ENCODE measurements around the gene IMMP2L. TPM values are rescaled to one million over a fixed set of nuclear protein-coding genes. Genes with fewer than 3 reads are reported as not detected.

The IMMP2L gene
- total RNA-seq, 2 experiments from 2014 or later, result 8.9 to 18.7 TPM

DNA sequence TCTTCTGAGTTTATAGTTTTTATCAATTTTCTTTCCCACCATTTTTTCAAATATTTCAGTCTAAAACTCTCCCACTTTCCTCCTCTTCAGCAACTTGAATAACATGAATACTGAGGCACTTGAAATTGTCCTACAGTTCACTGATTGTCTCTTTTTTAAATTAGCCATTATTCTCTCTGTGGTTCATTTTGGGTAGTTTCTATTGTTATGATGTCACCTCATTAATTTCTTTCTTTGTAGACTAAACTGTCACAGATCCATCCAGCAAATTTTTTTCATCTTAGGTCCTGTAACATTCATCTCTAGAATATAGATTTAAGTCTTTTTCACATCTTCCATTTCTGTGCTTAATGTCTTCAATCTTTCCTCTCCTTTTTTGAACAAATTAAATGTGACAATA is 326.6 kb downstream of the IMMP2L start:
- Histone ChIP-seq H3K36me3 (ENCODE audit: insufficient read depth, low read length) (no peaks in the 10 kb centered on the region), H3K4me3 (ENCODE audit: low read length) (no peak overlapping the region), H3K9me3 (ENCODE audit: control insufficient read depth in 1 of 2, insufficient read depth in 1 of 2, low read length in 2 of 2) (no peaks in the 10 kb centered on the region), H3K27ac (ENCODE audit: low read depth in 1 of 2, low read length in 2 of 2) (no peak overlapping the region), H3K4me1 (ENCODE audit: insufficient read depth, low read length) (no peaks in the 10 kb centered on the region), H3K27me3 (ENCODE audit: control insufficient read depth in 1 of 2, insufficient read depth in 2 of 2, low read length in 2 of 2) (no peaks in the 10 kb centered on the region)
- H3K4me1 Mint-ChIP-seq (ENCODE audit: low read depth), result peaks cover 6% of the 10 kb centered on the region
- H3K27me3 Mint-ChIP-seq, result no peaks in the 10 kb centered on the region
- intact Hi-C loops (cut with DNase I, micrococcal nuclease), result no loop called here
- H3K27ac Mint-ChIP-seq, result no peak overlapping the region
- H3K9me3 Mint-ChIP-seq, result no peaks in the 10 kb centered on the region
- ChIA-PET POLR2A (no interaction called here), CTCF (no interaction called here)
- peaks cover 11% of the 10 kb centered on the region for H3K36me3 Mint-ChIP-seq (ENCODE audit: low read depth)
- ATAC-seq (ENCODE audit: poor library complexity) (no peak), DNase-seq (no peak)
- no peak overlapping the region for H3K4me3 Mint-ChIP-seq
- TF ChIP-seq CTCF (IDR thresholded peaks at IDR 0.05), result no peak

DNA sequence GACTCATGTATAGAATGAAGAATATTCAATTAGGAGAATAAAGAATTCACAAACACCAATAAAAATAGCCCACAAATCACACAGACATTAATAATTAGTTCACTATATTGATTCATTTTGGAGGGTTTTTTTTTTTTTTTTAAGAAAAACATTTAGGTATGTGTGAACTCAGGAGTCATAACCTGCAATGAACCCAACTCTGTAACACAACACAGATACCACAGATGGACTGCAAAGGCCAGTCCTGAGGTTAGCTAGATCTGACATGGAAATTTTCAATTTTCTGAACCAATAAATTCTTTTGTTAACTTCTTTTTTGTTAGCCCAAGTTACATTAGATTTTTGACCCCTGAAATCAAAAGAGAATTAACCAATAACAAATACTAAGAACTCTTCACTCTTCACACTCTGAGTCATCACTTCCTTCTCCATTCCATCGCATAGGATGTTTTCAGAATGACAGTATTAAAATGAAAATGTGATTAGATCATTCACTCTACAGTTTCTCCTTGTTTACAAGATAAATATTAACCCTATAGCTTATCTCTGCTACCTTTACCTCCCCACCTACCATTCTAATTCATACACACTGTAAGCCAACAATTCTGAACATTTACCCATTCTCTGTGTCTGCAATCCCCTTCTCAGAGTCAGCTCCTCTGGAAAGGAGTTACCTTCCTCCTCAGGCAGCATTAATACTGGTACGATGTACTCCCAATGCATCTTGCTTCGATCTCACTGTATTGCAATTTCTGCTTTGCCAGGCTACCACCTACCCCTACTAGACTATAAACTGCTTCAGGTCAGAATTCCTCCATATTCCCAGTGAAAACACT is 329.8 kb downstream of the IMMP2L start:
- H3K27me3 ChIP-seq (ENCODE audit: control insufficient read depth in 1 of 2, insufficient read depth in 2 of 2, low read length in 2 of 2), result no peaks in the 10 kb centered on the region
- no peaks in the 10 kb centered on the region for H3K9me3 ChIP-seq (ENCODE audit: control insufficient read depth in 1 of 2, insufficient read depth in 1 of 2, low read length in 2 of 2)
- H3K4me1 ChIP-seq (ENCODE audit: insufficient read depth, low read length), result no peaks in the 10 kb centered on the region
- H3K4me1 Mint-ChIP-seq (ENCODE audit: low read depth), result no peaks in the 10 kb centered on the region
- ATAC-seq (ENCODE audit: poor library complexity) (no peak), DNase-seq (no peak)
- TF ChIP-seq CTCF (IDR thresholded peaks at IDR 0.05), result no peak
- no peaks in the 10 kb centered on the region for H3K9me3 Mint-ChIP-seq
- no peak overlapping the region for H3K4me3 Mint-ChIP-seq
- no peak overlapping the region for H3K4me3 ChIP-seq (ENCODE audit: low read length)
- H3K36me3 Mint-ChIP-seq (ENCODE audit: low read depth), result peaks cover 11% of the 10 kb centered on the region
- ChIA-PET POLR2A (no interaction called here), CTCF (interaction anchor here (0.7 kb wide), 2 partner anchors 43 to 938 kb away, joined by 4 read pairs; no protein-coding TSS in a partner anchor)
- H3K27ac ChIP-seq (ENCODE audit: low read depth in 1 of 2, low read length in 2 of 2), result no peak overlapping the region
- H3K36me3 ChIP-seq (ENCODE audit: insufficient read depth, low read length), result no peaks in the 10 kb centered on the region
- intact Hi-C loops (cut with DNase I, micrococcal nuclease), result no loop called here
- H3K27me3 Mint-ChIP-seq, result no peaks in the 10 kb centered on the region
- no peak overlapping the region for H3K27ac Mint-ChIP-seq

DNA sequence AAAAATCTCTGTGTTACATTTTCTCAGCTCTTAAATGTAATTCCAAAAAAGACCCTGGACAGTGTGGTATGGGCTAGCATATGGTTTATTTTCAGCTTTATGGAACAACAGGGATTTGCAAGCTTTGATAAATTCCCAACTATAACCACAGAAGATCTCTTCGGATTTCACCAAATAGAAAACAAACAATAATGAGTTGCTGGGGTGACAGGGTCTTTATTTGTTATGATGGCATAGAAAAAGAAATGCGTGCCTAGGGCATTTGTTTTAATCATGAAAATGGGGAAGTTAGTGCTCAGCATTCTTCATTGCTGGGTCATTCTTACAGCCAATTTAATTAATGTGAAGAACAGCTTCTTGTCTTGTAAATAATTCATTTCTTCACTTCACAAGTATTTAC is 332.4 kb downstream of the IMMP2L start:
- Mint-ChIP-seq H3K27ac (no peak overlapping the region), H3K4me1 (ENCODE audit: low read depth) (no peaks in the 10 kb centered on the region), H3K4me3 (no peak overlapping the region), H3K36me3 (ENCODE audit: low read depth) (no peaks in the 10 kb centered on the region), H3K9me3 (no peaks in the 10 kb centered on the region), H3K27me3 (no peaks in the 10 kb centered on the region)
- intact Hi-C loops (cut with DNase I, micrococcal nuclease), result no loop called here
- Histone ChIP-seq H3K4me1 (ENCODE audit: insufficient read depth, low read length) (no peaks in the 10 kb centered on the region), H3K9me3 (ENCODE audit: control insufficient read depth in 1 of 2, insufficient read depth in 1 of 2, low read length in 2 of 2) (no peaks in the 10 kb centered on the region), H3K27me3 (ENCODE audit: control insufficient read depth in 1 of 2, insufficient read depth in 2 of 2, low read length in 2 of 2) (no peaks in the 10 kb centered on the region), H3K27ac (ENCODE audit: low read depth in 1 of 2, low read length in 2 of 2) (no peak overlapping the region), H3K4me3 (ENCODE audit: low read length) (no peak overlapping the region), H3K36me3 (ENCODE audit: insufficient read depth, low read length) (no peaks in the 10 kb centered on the region)
- CTCF ChIA-PET, result no interaction called here
- ATAC-seq (ENCODE audit: poor library complexity), result no peak
- POLR2A ChIA-PET, result no interaction called here
- no peak for TF ChIP-seq CTCF (IDR thresholded peaks at IDR 0.05)
- DNase-seq, result no peak
